Germinal center (tissue), 1 donor: ENCODE measurements around the gene CEP170B.
A peak's percentile ranks its signal among the peaks of the same experiment; 100 is the strongest.
"Not testable (repeated sequence)": the region's sequence is repeated elsewhere in the genome, so short reads cannot be mapped to it uniquely, and the experiment has no call there.

Experiments used
- DNase-seq: peaks from one replicate; pipeline ENCODE4 v3.0.0; 2012; ENCODE audit warnings: mixed read lengths, low spot score

CEP170B gene

GRCh38 chr14:104932676-104933631 is 67.9 kb downstream of the CEP170B start:
- DNase-seq = peak; percentile 86

- DNase-seq = no peak
Observed at GRCh38 chr14:104933746-104934733, 69.0 kb downstream of the CEP170B start.

- DNase-seq = no peak
Observed at GRCh38 chr14:104935026-104935650, 70.1 kb downstream of the CEP170B start.

- DNase-seq = no peak
Observed at GRCh38 chr14:104935955-104936354, 70.9 kb downstream of the CEP170B start.

- no peak for DNase-seq
Observed at GRCh38 chr14:104936361-104937155, 71.5 kb downstream of the CEP170B start.

GRCh38 chr14:104937161-104937560 is 72.1 kb downstream of the CEP170B start:
- DNase-seq = no peak

GRCh38 chr14:104937694-104938365 is 72.8 kb downstream of the CEP170B start:
- no peak for DNase-seq

- DNase-seq = no peak
Observed at GRCh38 chr14:104938436-104938835, 73.4 kb downstream of the CEP170B start.

GRCh38 chr14:104938960-104939359 is 73.9 kb downstream of the CEP170B start:
- no peak for DNase-seq

- DNase-seq = no peak
Observed at GRCh38 chr14:104939666-104940410, 74.8 kb downstream of the CEP170B start.

GRCh38 chr14:104940526-104941150 is 75.6 kb downstream of the CEP170B start:
- DNase-seq = no peak

- no peak for DNase-seq
Observed at GRCh38 chr14:104941508-104942365, 76.7 kb downstream of the CEP170B start.

GRCh38 chr14:104942586-104942985 is 77.5 kb downstream of the CEP170B start:
- no peak for DNase-seq

GRCh38 chr14:104943216-104944015 is 78.3 kb downstream of the CEP170B start:
- not testable (repeated sequence) for DNase-seq

- DNase-seq = not testable (repeated sequence)
Observed at GRCh38 chr14:104944016-104944308, 78.9 kb downstream of the CEP170B start.

GRCh38 chr14:104944436-104945205 is 79.6 kb downstream of the CEP170B start:
- DNase-seq = not testable (repeated sequence)

GRCh38 chr14:104945266-104945665 is 80.2 kb downstream of the CEP170B start:
- DNase-seq = not testable (repeated sequence)
